Ovary (tissue), 9 donors: ENCODE measurements around the gene TOR1A. TPM values are rescaled to one million over a fixed set of nuclear protein-coding genes. Genes with fewer than 3 reads are reported as not detected.
"Not testable (repeated sequence)": the region's sequence is repeated elsewhere in the genome, so short reads cannot be mapped to it uniquely, and the experiment has no call there.

ENCODE experiments used
- DNase-seq, 5 donors: peaks; one replicate each; pipeline ENCODE4 v3.0.0-alpha.2; 2019 to 2020
- H3K27ac ChIP-seq, 2 donors: fragments of 200-600 bp; one replicate each; pipeline versions ENCODE4 v1.5.1 to v1.8.0; 2019 to 2022
- H3K27me3 ChIP-seq: fragments of 200-600 bp; one replicate; pipeline ENCODE4 v1.8.0; 2022
- H3K36me3 ChIP-seq: fragments of 200-600 bp; sonication (generic); one replicate; pipeline ENCODE4 v1.5.1; 2019
- H3K4me1 ChIP-seq: one replicate; pipeline ENCODE4 v1.8.1; 2013; ENCODE audit warnings: mild to moderate bottlenecking, moderate library complexity; ENCODE audit not compliant: insufficient read depth
- H3K4me3 ChIP-seq: fragments of 200-600 bp; sonication (generic); one replicate; pipeline ENCODE4 v1.5.1; 2017
- H3K9me3 ChIP-seq, 2 donors: fragments of 200-600 bp in 1 of 2; sonication (generic) in 1 of 2; one replicate each; pipeline versions ENCODE4 v1.5.1 to v1.8.1; 2013 to 2019; ENCODE audit warnings: mild to moderate bottlenecking in 1 of 2, moderate library complexity in 1 of 2
- EP300 ChIP-seq: sonication (generic); formaldehyde crosslinking; IDR thresholded peaks from one replicate; pipeline ENCODE4 v1.6.1; 2017; ENCODE audit warnings: antibody characterized with exemption
- POLR2A ChIP-seq: fragments of 450-650 bp; IDR thresholded peaks from one replicate; pipeline ENCODE4 v1.6.1; 2017; ENCODE audit warnings: antibody characterized with exemption, mild to moderate bottlenecking, moderate library complexity
- WGBS, 3 donors: extraction: QIAGEN DNeasy Blood & Tissue Kit in 1 of 3; methylation state at CpG; one replicate each; pipeline versions ENCODE4 v1.1.5 to v1.1.7; 2013 to 2017; 5-methylcytosine and 5-hydroxymethylcytosine counted together
- intact Hi-C, 4 donors: fragments of 100-400 bp; cut with DNase I; formaldehyde crosslinking; loops; one replicate each; pipeline versions ENCODE4 v1.11.0 to v1.15.1; 2022 to 2023
- polyA plus RNA-seq, 2 donors: library from polyadenylated mRNA; stranded (reverse); fragments of 200-250 nt in 1 of 2; fragments of 350-450 nt in 1 of 2; fragmentation: Illumina TruSeq in 1 of 2; extraction: RNeasy Lipid Tissue Mini Kit (QIAGEN cat#74804) in 1 of 2; gene quantifications; one replicate each; pipeline ENCODE4 v1.2.3, GENCODE V29; 2013 to 2014
- total RNA-seq, 7 donors: library from RNA; depleted of rRNA in 2 of 7; stranded (reverse); fragments of >200 nt in 2 of 7; fragmentation: NEBNext Ultra II Directional in 3 of 7; extraction: Animal tissue kit (Norgen Biotek cat#: 25700) in 3 of 7; gene quantifications; one replicate each; pipeline versions ENCODE4 v1.1.0 to v1.2.4, GENCODE V29; 2016 to 2023
- TF ChIP-seq, protein P1 (sequence below), 3 donors: fragments of 450-650 bp in 2 of 3; fragments of 200-600 bp in 1 of 3; IDR thresholded peaks; one replicate each; pipeline versions ENCODE4 v1.5.1 to v1.8.0; 2016 to 2022; ENCODE audit warnings: antibody characterized with exemption in 3 of 3, mild to moderate bottlenecking in 1 of 3
- donor health status: DM: no; HTN: no; CAD: no; lungs with moderate emphysema.
- donor health status: DM: no; HTN: no; CAD: no.
- donor health status: Bipolar disorder and iron deficiency.
- donor health status: DM: yes; HTN: yes; CAD: no.
- donor health status: DM: no; HTN: no; CAD: no.
- donor health status: DM: yes; HTN: yes; CAD: no.

TOR1A gene
- total and polyA plus RNA-seq, 9 donors = 23.5 to 45.6 (median 27.1) TPM

DNA sequence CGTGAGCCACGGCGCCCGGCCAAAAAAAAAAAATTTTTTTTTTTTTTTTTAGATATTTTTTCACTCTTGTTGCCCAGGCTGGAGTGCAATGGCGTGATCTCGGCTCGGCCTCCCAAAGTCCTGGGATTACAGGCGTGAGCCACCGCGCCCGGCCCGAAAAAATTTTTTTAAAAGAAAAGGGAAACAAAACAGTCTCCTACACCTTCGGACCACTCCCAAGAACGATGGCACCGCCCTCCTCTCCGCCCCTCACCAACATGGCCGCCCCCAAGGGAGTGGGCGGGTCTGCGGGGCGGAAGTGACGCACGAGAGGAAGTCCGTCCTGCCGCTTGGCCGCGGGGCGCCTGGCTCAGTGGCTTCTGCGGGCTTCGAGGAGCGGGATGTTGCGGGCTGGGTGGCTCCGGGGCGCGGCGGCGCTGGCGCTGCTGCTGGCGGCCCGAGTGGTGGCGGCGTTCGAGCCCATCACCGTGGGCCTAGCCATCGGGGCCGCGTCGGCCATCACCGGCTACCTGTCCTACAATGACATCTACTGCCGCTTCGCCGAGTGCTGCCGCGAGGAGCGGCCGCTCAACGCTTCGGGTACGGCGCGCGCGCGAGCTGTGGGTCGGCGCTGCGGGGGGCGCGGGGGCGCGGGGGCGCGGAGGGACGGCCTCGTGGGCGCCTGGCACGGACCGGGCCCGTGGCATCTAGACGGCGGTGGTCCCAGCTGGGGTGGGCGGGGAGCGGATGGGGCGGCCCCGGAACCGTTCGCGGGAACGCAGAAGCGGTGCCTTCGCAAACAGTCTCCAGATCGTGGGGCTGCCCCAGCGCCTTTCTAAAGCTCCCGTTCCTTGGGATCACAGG, 20.9 kb downstream of the TOR1A start, which contains the start of gene TOR1B:
Gene TOR1B (plus strand): TSS at position 352 of the 843 bp plus-strand sequence. CDS start 29 bp downstream, at position 381.
- DNase-seq = peak; percentile 90 to 96 (median 94)
- intact Hi-C loops = no loop called here
- Histone ChIP-seq H3K27me3 (no peaks in the 10 kb centered on the region), H3K36me3 (no peaks in the 10 kb centered on the region), H3K27ac (peak within 1 kb of the TSS; percentile 49 to 66), H3K4me3 (peak within 1 kb of the TSS; percentile 90), H3K4me1 (no peaks in the 10 kb centered on the region), H3K9me3 (no peaks in the 10 kb centered on the region)
- TF ChIP-seq EP300 (no peak), POLR2A (peak; percentile 60)
- WGBS, 3 donors = 0 to 1% (median 1%) methylated on average over 82 to 93 of the region's 93 CpGs

DNA sequence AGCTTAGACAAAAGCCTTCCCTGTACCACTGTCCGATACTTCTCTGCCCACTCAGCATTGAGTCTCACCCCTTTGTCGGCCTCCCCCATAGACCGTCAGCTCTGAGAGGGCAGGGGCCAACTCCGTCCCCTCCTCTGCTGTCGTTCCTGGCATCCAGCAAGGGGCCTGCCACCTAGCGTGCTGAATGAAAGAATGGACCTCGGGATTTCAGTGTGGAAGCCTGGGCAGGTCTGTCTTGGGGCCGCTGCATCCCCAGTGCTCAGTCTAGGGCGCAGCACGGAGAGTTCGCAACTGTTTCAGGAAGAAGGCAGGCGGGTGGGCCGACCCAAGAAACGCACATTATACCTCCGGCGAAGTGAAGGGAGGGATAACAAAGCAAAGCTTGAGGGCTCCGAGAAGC, 22.4 kb downstream of the TOR1A start:
- Histone ChIP-seq H3K9me3 (no peaks in the 10 kb centered on the region), H3K36me3 (no peaks in the 10 kb centered on the region), H3K4me3 (no peak overlapping the region), H3K4me1 (no peaks in the 10 kb centered on the region), H3K27me3 (no peaks in the 10 kb centered on the region), H3K27ac (no peak overlapping the region)
- intact Hi-C loops = no loop called here
- WGBS, 3 donors = 73 to 81% (median 79%) methylated on average over 17 of the region's 17 CpGs
- no peak for DNase-seq
- TF ChIP-seq EP300 = no peak
- no peak for TF ChIP-seq POLR2A

DNA sequence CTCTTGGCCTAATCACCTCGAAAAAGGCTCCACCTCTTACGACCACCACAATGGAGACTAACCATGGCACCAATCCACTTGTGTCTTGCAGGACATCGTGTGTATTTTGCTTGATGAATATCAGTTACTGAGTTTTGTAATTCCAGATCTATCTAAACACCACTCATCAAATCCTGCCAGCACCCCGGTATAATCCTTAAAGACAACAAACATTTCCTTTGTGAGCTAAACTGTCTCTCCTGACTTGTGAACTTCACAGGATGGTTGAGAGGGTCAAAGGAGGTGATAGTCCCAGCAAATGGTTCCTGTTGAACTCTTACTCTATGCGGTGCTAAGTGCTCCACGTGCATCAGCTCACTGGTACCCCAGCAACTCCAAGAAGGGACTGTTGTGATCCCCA, 25.0 kb downstream of the TOR1A start:
- H3K27ac ChIP-seq = no peak overlapping the region
- H3K36me3 ChIP-seq = no peaks in the 10 kb centered on the region
- no peaks in the 10 kb centered on the region for H3K27me3 ChIP-seq
- TF ChIP-seq EP300 (no peak), POLR2A (no peak)
- TF ChIP-seq, protein P1, sequence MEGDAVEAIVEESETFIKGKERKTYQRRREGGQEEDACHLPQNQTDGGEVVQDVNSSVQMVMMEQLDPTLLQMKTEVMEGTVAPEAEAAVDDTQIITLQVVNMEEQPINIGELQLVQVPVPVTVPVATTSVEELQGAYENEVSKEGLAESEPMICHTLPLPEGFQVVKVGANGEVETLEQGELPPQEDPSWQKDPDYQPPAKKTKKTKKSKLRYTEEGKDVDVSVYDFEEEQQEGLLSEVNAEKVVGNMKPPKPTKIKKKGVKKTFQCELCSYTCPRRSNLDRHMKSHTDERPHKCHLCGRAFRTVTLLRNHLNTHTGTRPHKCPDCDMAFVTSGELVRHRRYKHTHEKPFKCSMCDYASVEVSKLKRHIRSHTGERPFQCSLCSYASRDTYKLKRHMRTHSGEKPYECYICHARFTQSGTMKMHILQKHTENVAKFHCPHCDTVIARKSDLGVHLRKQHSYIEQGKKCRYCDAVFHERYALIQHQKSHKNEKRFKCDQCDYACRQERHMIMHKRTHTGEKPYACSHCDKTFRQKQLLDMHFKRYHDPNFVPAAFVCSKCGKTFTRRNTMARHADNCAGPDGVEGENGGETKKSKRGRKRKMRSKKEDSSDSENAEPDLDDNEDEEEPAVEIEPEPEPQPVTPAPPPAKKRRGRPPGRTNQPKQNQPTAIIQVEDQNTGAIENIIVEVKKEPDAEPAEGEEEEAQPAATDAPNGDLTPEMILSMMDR (IDR thresholded peaks at IDR 0.05) = no peak
- 49 to 66% (median 56%) methylated on average over 6 of the region's 6 CpGs for WGBS, 3 donors
- no peak overlapping the region for H3K4me3 ChIP-seq
- intact Hi-C loops = no loop called here
- no peak for DNase-seq
- H3K9me3 ChIP-seq = no peaks in the 10 kb centered on the region
- H3K4me1 ChIP-seq = no peaks in the 10 kb centered on the region

DNA sequence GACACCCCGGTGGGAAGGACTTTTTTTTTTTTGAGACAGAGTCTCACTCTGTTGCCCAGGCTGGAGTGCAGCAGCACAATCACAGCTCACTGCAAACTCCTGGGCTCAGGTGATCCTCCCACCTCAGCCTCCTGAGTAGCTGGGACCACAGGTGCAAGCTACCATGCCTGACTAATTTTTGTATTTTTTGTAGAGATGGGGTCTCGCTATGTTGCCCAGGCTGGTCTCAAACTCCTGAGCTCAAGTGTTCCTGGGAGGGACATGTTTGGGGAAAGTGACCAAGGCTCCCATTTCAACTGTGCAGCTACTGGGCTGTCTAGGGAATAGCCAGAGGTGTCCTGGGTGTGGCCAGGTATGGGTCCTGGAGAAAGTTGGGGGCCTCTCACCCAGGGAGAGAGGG, 27.9 kb downstream of the TOR1A start:
- WGBS, 3 donors = 76 to 82% (median 80%) methylated on average over 2 of the region's 2 CpGs
- intact Hi-C loops, H3K9me3 ChIP-seq, H3K36me3 ChIP-seq, H3K27ac ChIP-seq, DNase-seq, H3K27me3 ChIP-seq, H3K4me1 ChIP-seq, H3K4me3 ChIP-seq: not testable (repeated sequence)

DNA sequence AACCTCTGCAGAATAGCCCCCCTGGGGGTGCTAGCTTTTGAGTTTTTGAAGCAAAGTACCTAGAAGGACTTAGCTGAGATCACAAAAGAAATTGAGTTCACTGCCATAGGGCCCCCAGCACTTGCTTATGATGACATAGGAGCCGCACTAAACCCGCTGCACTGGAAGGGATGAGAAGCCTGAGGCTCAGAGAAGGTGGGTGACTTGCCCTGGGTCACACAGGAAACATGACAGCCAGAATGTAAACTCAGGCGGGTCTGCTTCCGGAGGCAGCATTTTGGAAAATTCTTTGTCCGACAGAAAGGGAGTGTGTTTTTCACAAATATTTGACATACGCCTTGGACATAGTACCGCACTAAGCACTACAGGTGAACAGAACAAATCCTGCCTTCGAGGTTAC, 29.4 kb downstream of the TOR1A start:
- intact Hi-C loops = no loop called here
- Histone ChIP-seq H3K4me3 (no peak overlapping the region), H3K9me3 (no peaks in the 10 kb centered on the region), H3K36me3 (no peaks in the 10 kb centered on the region), H3K4me1 (peaks cover 3% of the 10 kb centered on the region), H3K27ac (no peak overlapping the region), H3K27me3 (no peaks in the 10 kb centered on the region)
- 80 to 86% (median 81%) methylated on average over 8 of the region's 8 CpGs for WGBS, 3 donors
- TF ChIP-seq EP300 (no peak), POLR2A (no peak)
- TF ChIP-seq, protein P1 (IDR thresholded peaks at IDR 0.05) = no peak
- DNase-seq = no peak

DNA sequence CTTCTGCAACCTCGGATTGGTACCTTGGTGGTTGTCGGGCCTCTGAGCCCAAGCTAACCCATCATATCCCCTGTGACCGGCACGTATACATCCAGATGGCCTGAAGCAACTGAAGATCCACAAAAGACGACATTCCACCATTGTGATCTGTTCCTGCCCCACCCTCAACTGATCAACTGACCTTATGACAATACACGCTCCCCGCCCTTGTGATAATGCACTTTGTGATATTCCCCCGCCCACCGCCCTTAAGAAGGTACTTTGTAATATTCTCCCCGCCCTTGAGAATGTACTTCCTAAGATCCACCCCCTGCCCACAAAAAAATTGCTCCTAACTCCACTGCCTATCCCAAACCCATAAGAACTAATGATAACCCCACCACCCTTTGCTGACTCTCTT, 37.5 kb downstream of the TOR1A start:
- peaks cover 3% of the 10 kb centered on the region for H3K4me1 ChIP-seq
- TF ChIP-seq EP300 (no peak), POLR2A (no peak)
- TF ChIP-seq, protein P1 (IDR thresholded peaks at IDR 0.05) = no peak
- DNase-seq = no peak
- H3K27ac ChIP-seq = no peak overlapping the region
- H3K27me3 ChIP-seq = no peaks in the 10 kb centered on the region
- intact Hi-C loops = loop anchor here in 2 of 4 donors (5.0 to 10.0 kb wide), 4 partner anchors 139 to 662 kb away; partner anchors contain the start of gene ASB6 (in 1 of the 2)
- 85 to 87% (median 86%) methylated on average over 10 of the region's 10 CpGs for WGBS, 3 donors
- H3K36me3 ChIP-seq = no peaks in the 10 kb centered on the region
- no peaks in the 10 kb centered on the region for H3K9me3 ChIP-seq
- H3K4me3 ChIP-seq = no peak overlapping the region
